Measurements from ENCODE around the gene KLHDC10.
"Not testable (repeated sequence)": the region's sequence is repeated elsewhere in the genome, so short reads cannot be mapped to it uniquely, and the experiment has no call there.

KLHDC10 gene

DNA sequence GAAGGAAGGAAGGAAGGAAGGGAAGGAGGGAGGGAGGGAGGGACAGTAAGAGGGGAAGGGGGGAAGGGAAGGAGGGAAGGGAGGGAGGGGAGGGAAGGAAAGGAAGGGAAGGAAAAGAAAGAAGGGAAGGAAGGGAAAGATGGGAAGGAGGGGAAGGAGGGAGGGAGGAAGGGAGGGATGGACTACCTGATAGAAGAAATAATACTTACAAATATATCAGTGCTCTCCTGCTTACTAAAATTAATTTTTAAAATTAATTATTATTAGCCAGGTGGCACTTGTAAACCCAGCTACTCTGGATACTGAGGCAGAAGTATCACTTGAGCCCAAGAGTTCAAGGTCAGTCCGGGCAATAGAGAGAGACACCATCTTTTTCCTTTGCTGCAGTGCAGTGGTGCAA lies 37.6 kb upstream of the KLHDC10 start:
- Mint-ChIP-seq H3K4me1 (no peaks in the 10 kb centered on the region), H3K36me3 (ENCODE audit: low read depth) (peaks cover 54% of the 10 kb centered on the region), H3K27ac (no peak overlapping the region), H3K9me3 (no peaks in the 10 kb centered on the region), H3K27me3 (ENCODE audit: low read depth, poor library complexity) (peaks cover 3% of the 10 kb centered on the region), H3K4me3 (no peak overlapping the region)
- TF ChIP-seq, protein P1, sequence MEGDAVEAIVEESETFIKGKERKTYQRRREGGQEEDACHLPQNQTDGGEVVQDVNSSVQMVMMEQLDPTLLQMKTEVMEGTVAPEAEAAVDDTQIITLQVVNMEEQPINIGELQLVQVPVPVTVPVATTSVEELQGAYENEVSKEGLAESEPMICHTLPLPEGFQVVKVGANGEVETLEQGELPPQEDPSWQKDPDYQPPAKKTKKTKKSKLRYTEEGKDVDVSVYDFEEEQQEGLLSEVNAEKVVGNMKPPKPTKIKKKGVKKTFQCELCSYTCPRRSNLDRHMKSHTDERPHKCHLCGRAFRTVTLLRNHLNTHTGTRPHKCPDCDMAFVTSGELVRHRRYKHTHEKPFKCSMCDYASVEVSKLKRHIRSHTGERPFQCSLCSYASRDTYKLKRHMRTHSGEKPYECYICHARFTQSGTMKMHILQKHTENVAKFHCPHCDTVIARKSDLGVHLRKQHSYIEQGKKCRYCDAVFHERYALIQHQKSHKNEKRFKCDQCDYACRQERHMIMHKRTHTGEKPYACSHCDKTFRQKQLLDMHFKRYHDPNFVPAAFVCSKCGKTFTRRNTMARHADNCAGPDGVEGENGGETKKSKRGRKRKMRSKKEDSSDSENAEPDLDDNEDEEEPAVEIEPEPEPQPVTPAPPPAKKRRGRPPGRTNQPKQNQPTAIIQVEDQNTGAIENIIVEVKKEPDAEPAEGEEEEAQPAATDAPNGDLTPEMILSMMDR (IDR thresholded peaks at IDR 0.05) = no peak
- no peak for DNase-seq

DNA sequence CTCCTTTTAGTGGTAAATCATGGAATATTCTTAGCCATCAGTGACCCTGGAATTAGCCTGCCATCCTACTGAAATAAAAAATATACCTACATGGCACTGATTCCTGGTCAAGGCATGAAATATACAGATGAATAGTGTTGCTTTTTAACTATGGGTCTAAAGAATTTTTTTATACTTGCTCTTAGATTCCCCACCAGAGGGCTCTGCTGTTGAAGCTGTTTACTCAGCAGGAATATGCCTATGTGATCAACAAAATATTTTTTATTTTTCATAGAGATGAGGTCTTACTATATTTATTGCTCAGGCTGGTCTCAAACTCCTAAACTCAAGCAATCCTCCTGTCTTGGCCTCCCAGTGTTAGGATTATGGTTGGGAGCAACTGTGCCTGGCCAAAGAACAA lies 32.6 kb upstream of the KLHDC10 start:
- Mint-ChIP-seq H3K9me3 (no peaks in the 10 kb centered on the region), H3K27ac (no peak overlapping the region), H3K36me3 (ENCODE audit: low read depth) (peaks cover 62% of the 10 kb centered on the region), H3K4me3 (no peak overlapping the region), H3K4me1 (no peaks in the 10 kb centered on the region), H3K27me3 (ENCODE audit: low read depth, poor library complexity) (peaks cover 3% of the 10 kb centered on the region)
- DNase-seq = no peak
- TF ChIP-seq, protein P1 (IDR thresholded peaks at IDR 0.05) = no peak

DNA sequence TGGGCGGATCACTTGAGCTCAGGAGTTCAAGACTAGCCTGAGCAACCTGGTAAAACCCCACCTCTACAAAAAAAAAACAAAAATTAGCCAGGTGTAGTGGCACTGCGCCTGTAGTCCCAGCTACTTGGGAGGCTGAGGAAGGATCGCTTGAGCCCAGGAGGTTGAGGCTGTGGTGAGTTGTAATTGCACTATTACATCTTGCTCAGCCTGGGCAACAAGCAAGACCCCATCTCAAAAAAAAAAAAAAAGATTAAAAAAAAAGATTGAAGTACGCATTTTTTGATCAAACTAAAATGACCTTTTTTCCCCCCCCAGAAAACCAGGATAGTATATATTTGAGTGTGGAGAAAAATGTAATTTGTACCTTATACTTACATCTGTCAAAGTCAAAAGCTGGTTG lies 29.8 kb upstream of the KLHDC10 start:
- TF ChIP-seq, protein P1 (IDR thresholded peaks at IDR 0.05) = no peak
- peaks cover 80% of the 10 kb centered on the region for H3K36me3 Mint-ChIP-seq (ENCODE audit: low read depth)
- DNase-seq = no peak
- H3K27me3 Mint-ChIP-seq (ENCODE audit: low read depth, poor library complexity) = no peaks in the 10 kb centered on the region
- H3K9me3 Mint-ChIP-seq = no peaks in the 10 kb centered on the region
- H3K4me1 Mint-ChIP-seq = no peaks in the 10 kb centered on the region
- H3K4me3 Mint-ChIP-seq = no peak overlapping the region
- no peak overlapping the region for H3K27ac Mint-ChIP-seq

- TF ChIP-seq, protein P1 (IDR thresholded peaks at IDR 0.05) = no peak
- H3K27me3 Mint-ChIP-seq (ENCODE audit: low read depth, poor library complexity) = peaks cover 6% of the 10 kb centered on the region
- H3K36me3 Mint-ChIP-seq (ENCODE audit: low read depth) = peaks cover 38% of the 10 kb centered on the region
- no peak overlapping the region for H3K4me3 Mint-ChIP-seq
- no peak for DNase-seq
- no peak overlapping the region for H3K27ac Mint-ChIP-seq
- peaks cover 26% of the 10 kb centered on the region for H3K4me1 Mint-ChIP-seq
- no peaks in the 10 kb centered on the region for H3K9me3 Mint-ChIP-seq
Observed at GRCh38 chr7:130047831-130048230, 22.5 kb upstream of the KLHDC10 start.

- no peak overlapping the region for H3K27ac Mint-ChIP-seq
- H3K27me3 Mint-ChIP-seq (ENCODE audit: low read depth, poor library complexity) = peaks cover 14% of the 10 kb centered on the region
- H3K36me3 Mint-ChIP-seq (ENCODE audit: low read depth) = peaks cover 28% of the 10 kb centered on the region
- H3K4me1 Mint-ChIP-seq = peaks cover 26% of the 10 kb centered on the region
- no peak overlapping the region for H3K4me3 Mint-ChIP-seq
- no peak for DNase-seq
- no peaks in the 10 kb centered on the region for H3K9me3 Mint-ChIP-seq
- TF ChIP-seq, protein P1 (IDR thresholded peaks at IDR 0.05) = no peak
Observed at GRCh38 chr7:130048906-130049305, 21.4 kb upstream of the KLHDC10 start.

DNA sequence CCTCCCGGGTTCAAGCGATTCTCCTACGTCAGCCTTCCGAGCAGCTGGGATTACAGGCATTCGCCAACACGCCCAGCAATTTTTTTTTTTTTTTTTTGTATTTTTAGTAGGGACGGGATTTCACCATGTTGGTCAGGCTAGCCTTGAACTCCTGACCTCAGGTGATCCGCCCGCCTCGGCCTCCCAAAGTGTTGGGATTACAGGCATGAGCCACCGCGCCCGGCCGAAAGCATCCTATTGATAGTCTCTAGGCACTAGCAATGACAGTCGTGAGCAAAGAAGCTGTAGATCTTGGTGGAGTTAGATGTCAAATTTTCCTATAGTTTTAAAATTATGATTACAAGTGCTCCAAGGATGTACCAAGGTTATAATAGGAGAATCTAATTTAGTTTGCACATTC lies 18.1 kb upstream of the KLHDC10 start:
- DNase-seq = not testable (repeated sequence)
- Mint-ChIP-seq H3K4me1 (peaks cover 26% of the 10 kb centered on the region), H3K4me3 (peak overlapping the region; percentile 20)

GRCh38 chr7:130055198-130055597 lies 15.1 kb upstream of the KLHDC10 start:
- not testable (repeated sequence) for H3K4me3 Mint-ChIP-seq; H3K27ac Mint-ChIP-seq; DNase-seq; H3K9me3 Mint-ChIP-seq; H3K36me3 Mint-ChIP-seq (ENCODE audit: low read depth)
- H3K27me3 Mint-ChIP-seq (ENCODE audit: low read depth, poor library complexity) = peaks cover 37% of the 10 kb centered on the region
- peaks cover 22% of the 10 kb centered on the region for H3K4me1 Mint-ChIP-seq

More for the DNA sequence above, 18.1 kb upstream of the KLHDC10 start:
- H3K9me3 Mint-ChIP-seq; H3K36me3 Mint-ChIP-seq (ENCODE audit: low read depth); H3K27ac Mint-ChIP-seq: not testable (repeated sequence)
- peaks cover 37% of the 10 kb centered on the region for H3K27me3 Mint-ChIP-seq (ENCODE audit: low read depth, poor library complexity)

All from nephron progenitor cell (in vitro differentiated cells).